Mesenchymal stem cell (in vitro differentiated cells and primary cell): ENCODE measurements around the gene C9orf50.

Experiments used
- DNase-seq: peaks from one replicate; pipeline ENCODE4 v3.0.0-alpha.2; 2013
- H2AFZ ChIP-seq: one replicate; pipeline ENCODE4 v1.6.1; 2013; ENCODE audit warnings: low read depth, mild to moderate bottlenecking, control low read depth, inconsistent platforms, low read length, moderate library complexity
- H2AK5ac ChIP-seq: 2 replicates; pipeline ENCODE4 v1.6.1; 2013; ENCODE audit warnings: low read length, moderate library complexity, mild to moderate bottlenecking, inconsistent platforms; ENCODE audit not compliant: severe bottlenecking
- H2BK120ac ChIP-seq: one replicate; pipeline ENCODE4 v1.6.1; 2013; ENCODE audit warnings: low read depth, mild to moderate bottlenecking, inconsistent platforms, low read length, moderate library complexity
- H2BK12ac ChIP-seq, 2 experiments: one replicate each; pipeline ENCODE4 v1.6.1; 2013; ENCODE audit warnings: inconsistent platforms in 2 of 2, low read length in 2 of 2, mild to moderate bottlenecking in 2 of 2, moderate library complexity in 2 of 2, control low read depth in 1 of 2
- H2BK15ac ChIP-seq: one replicate; pipeline ENCODE4 v1.6.1; 2013; ENCODE audit warnings: mild to moderate bottlenecking, low read depth, inconsistent platforms; ENCODE audit not compliant: poor library complexity, severe bottlenecking
- H2BK5ac ChIP-seq: 2 replicates; pipeline ENCODE4 v1.6.1; 2013; ENCODE audit warnings: low read depth, mild to moderate bottlenecking, low read length, control low read depth, inconsistent platforms; ENCODE audit not compliant: poor library complexity, severe bottlenecking
- H3K14ac ChIP-seq, 2 experiments: one replicate each; pipeline ENCODE4 v1.6.1; 2013; ENCODE audit warnings: inconsistent platforms in 2 of 2, low read length in 2 of 2, control low read depth in 1 of 2, mild to moderate bottlenecking in 1 of 2, moderate library complexity in 1 of 2
- H3K18ac ChIP-seq, 2 experiments: one replicate each; pipeline ENCODE4 v1.6.1; 2013; ENCODE audit warnings: inconsistent platforms in 2 of 2, low read length in 2 of 2, control low read depth in 1 of 2, low read depth in 1 of 2, mild to moderate bottlenecking in 1 of 2
- H3K23ac ChIP-seq, 2 experiments: one replicate each; pipeline ENCODE4 v1.6.1; 2013; ENCODE audit warnings: inconsistent platforms in 2 of 2, low read length in 2 of 2, mild to moderate bottlenecking in 2 of 2, moderate library complexity in 2 of 2, control low read depth in 1 of 2
- H3K27ac ChIP-seq: 2 replicates; pipeline ENCODE4 v1.5.1; 2013; ENCODE audit warnings: mild to moderate bottlenecking, moderate library complexity, low read length, control low read depth, inconsistent platforms; ENCODE audit not compliant: poor library complexity, severe bottlenecking
- H3K27me3 ChIP-seq, 2 experiments: 2 replicates each; pipeline versions ENCODE4 v1.6.1 to v1.7.0; 2013; ENCODE audit warnings: low read length in 2 of 2, mild to moderate bottlenecking in 2 of 2, moderate library complexity in 2 of 2, control low read depth in 1 of 2, inconsistent platforms in 1 of 2; ENCODE audit not compliant: control insufficient read depth in 1 of 2, insufficient read depth in 1 of 2
- H3K36me3 ChIP-seq, 2 experiments: 2 replicates each; pipeline versions ENCODE4 v1.6.1 to v1.7.0; 2013; ENCODE audit warnings: low read length in 2 of 2, control low read depth in 1 of 2, inconsistent platforms in 1 of 2, low read depth in 1 of 2, mild to moderate bottlenecking in 1 of 2; ENCODE audit not compliant: insufficient read depth in 2 of 2, control insufficient read depth in 1 of 2
- H3K4ac ChIP-seq, 2 experiments: one replicate each; pipeline ENCODE4 v1.6.1; 2013; ENCODE audit warnings: inconsistent platforms in 2 of 2, low read length in 2 of 2, mild to moderate bottlenecking in 2 of 2, moderate library complexity in 2 of 2, control low read depth in 1 of 2, low read depth in 1 of 2
- H3K4me1 ChIP-seq: 2 replicates; pipeline ENCODE4 v1.6.1; 2013; ENCODE audit warnings: low read depth, low read length, control low read depth; ENCODE audit not compliant: control insufficient read depth, insufficient read depth
- H3K4me2 ChIP-seq: 2 replicates; pipeline ENCODE4 v1.6.1; 2013; ENCODE audit warnings: low read length, mild to moderate bottlenecking, inconsistent platforms; ENCODE audit not compliant: poor library complexity, severe bottlenecking
- H3K4me3 ChIP-seq, 2 experiments: 2 replicates each; pipeline versions ENCODE4 v1.5.1 to v1.7.0; 2013; ENCODE audit warnings: low read length in 2 of 2, mild to moderate bottlenecking in 2 of 2, control low read depth in 1 of 2, low read depth in 1 of 2; ENCODE audit not compliant: insufficient read depth in 1 of 2
- H3K79me1 ChIP-seq: replicated peaks from 2 replicates; pipeline ENCODE4 v1.6.1; 2013; ENCODE audit warnings: mild to moderate bottlenecking, control low read depth, low read length, inconsistent platforms; ENCODE audit not compliant: poor library complexity, severe bottlenecking
- H3K9ac ChIP-seq: 2 replicates; pipeline ENCODE4 v1.7.0; 2013; ENCODE audit warnings: mild to moderate bottlenecking, low read length, moderate library complexity
- H3K9me3 ChIP-seq: 2 replicates; pipeline ENCODE4 v1.7.0; 2013; ENCODE audit warnings: mild to moderate bottlenecking, low read length; ENCODE audit not compliant: control insufficient read depth
- H4K8ac ChIP-seq: one replicate; pipeline ENCODE4 v1.6.1; 2013; ENCODE audit warnings: inconsistent platforms, mild to moderate bottlenecking, low read length, moderate library complexity
- H4K91ac ChIP-seq: one replicate; pipeline ENCODE4 v1.6.1; 2013; ENCODE audit warnings: mild to moderate bottlenecking, low read length, inconsistent platforms
- WGBS: methylation state at CpG from one replicate; pipeline ENCODE4 v1.1.7; 2013; ENCODE audit warnings: mixed read lengths; 5-methylcytosine and 5-hydroxymethylcytosine counted together

Gene C9orf50

GRCh38 chr9:129650680-129651235 lies 29.9 kb upstream of the C9orf50 start:
- Histone ChIP-seq H4K91ac (no peak overlapping the region), H3K23ac (no peak overlapping the region), H3K9ac (no peak overlapping the region), H2AFZ (no peak overlapping the region), H3K27ac (no peak overlapping the region), H3K36me3 (no peaks in the 10 kb centered on the region), H4K8ac (no peak overlapping the region), H2BK15ac (no peak overlapping the region), H3K4me3 (no peak overlapping the region), H2BK5ac (no peak overlapping the region), H3K4ac (no peak overlapping the region), H2BK12ac (peak overlapping the region in 1 of 2 experiments; percentile 45), H2BK120ac (no peak overlapping the region), H3K4me2 (no peak overlapping the region), H3K79me1 (no peaks in the 10 kb centered on the region), H3K14ac (no peak overlapping the region), H3K18ac (peak overlapping the region in 1 of 2 experiments; percentile 22), H3K27me3 (peaks cover 0 to 35% of the 10 kb centered on the region in 2 experiments), H3K4me1 (peaks cover 30% of the 10 kb centered on the region), H3K9me3 (no peaks in the 10 kb centered on the region), H2AK5ac (no peak overlapping the region)
- DNase-seq, result peak; percentile 39
- 93% methylated on average over 10 of the region's 10 CpGs for WGBS

GRCh38 chr9:129649726-129650679 lies 29.1 kb upstream of the C9orf50 start:
- H3K27ac ChIP-seq, result no peak overlapping the region
- peak overlapping the region in 1 of 2 experiments; percentile 11 for H3K4ac ChIP-seq
- H3K14ac ChIP-seq, result no peak overlapping the region
- H2BK12ac ChIP-seq, result no peak overlapping the region
- no peak overlapping the region for H2BK120ac ChIP-seq
- no peak overlapping the region for H3K18ac ChIP-seq
- H2BK15ac ChIP-seq, result no peak overlapping the region
- H3K4me2 ChIP-seq, result no peak overlapping the region
- H3K79me1 ChIP-seq, result no peaks in the 10 kb centered on the region
- H3K23ac ChIP-seq, result no peak overlapping the region
- peaks cover 23% of the 10 kb centered on the region for H3K4me1 ChIP-seq
- H4K8ac ChIP-seq, result no peak overlapping the region
- no peaks in the 10 kb centered on the region for H3K9me3 ChIP-seq
- H2BK5ac ChIP-seq, result no peak overlapping the region
- DNase-seq, result no peak
- H2AFZ ChIP-seq, result no peak overlapping the region
- H4K91ac ChIP-seq, result no peak overlapping the region
- H2AK5ac ChIP-seq, result no peak overlapping the region
- H3K36me3 ChIP-seq, result no peaks in the 10 kb centered on the region
- no peak overlapping the region for H3K4me3 ChIP-seq
- H3K9ac ChIP-seq, result peak overlapping the region; percentile 24
- WGBS, result 84% methylated on average over 19 of the region's 20 CpGs
- H3K27me3 ChIP-seq, result peaks cover 0 to 28% of the 10 kb centered on the region in 2 experiments

- no peak overlapping the region for H2BK5ac ChIP-seq
- no peak overlapping the region for H3K27ac ChIP-seq
- H3K4me2 ChIP-seq, result no peak overlapping the region
- peak overlapping the region; percentile 22 for H4K91ac ChIP-seq
- H2BK120ac ChIP-seq, result peak overlapping the region; percentile 62
- no peaks in the 10 kb centered on the region for H3K79me1 ChIP-seq
- no peak for DNase-seq
- peak overlapping the region; percentile 29 for H4K8ac ChIP-seq
- peak overlapping the region; percentile 15 to 24 for H2BK12ac ChIP-seq
- no peak overlapping the region for H3K4me3 ChIP-seq
- H3K9ac ChIP-seq, result no peak overlapping the region
- no peaks in the 10 kb centered on the region for H3K9me3 ChIP-seq
- H3K36me3 ChIP-seq, result no peaks in the 10 kb centered on the region
- peaks cover 15% of the 10 kb centered on the region for H3K4me1 ChIP-seq
- no peak overlapping the region for H3K23ac ChIP-seq
- H3K18ac ChIP-seq, result peak overlapping the region in 1 of 2 experiments; percentile 18
- peaks cover 0 to 15% of the 10 kb centered on the region in 2 experiments for H3K27me3 ChIP-seq
- no peak overlapping the region for H3K14ac ChIP-seq
- no peak overlapping the region for H2AK5ac ChIP-seq
- no peak overlapping the region for H3K4ac ChIP-seq
- H2AFZ ChIP-seq, result no peak overlapping the region
- 79% methylated on average over 8 of the region's 10 CpGs for WGBS
- H2BK15ac ChIP-seq, result no peak overlapping the region
These were observed 27.8 kb upstream of the C9orf50 start for GRCh38 chr9:129648764-129649115.

GRCh38 chr9:129648092-129648763 lies 27.3 kb upstream of the C9orf50 start:
- Histone ChIP-seq H3K14ac (peak overlapping the region in 1 of 2 experiments; percentile 73), H3K27me3 (peaks cover 0 to 15% of the 10 kb centered on the region in 2 experiments), H3K23ac (peak overlapping the region in 1 of 2 experiments; percentile 23), H3K27ac (no peak overlapping the region), H2AK5ac (peak overlapping the region; percentile 31), H3K9ac (no peak overlapping the region), H4K91ac (peak overlapping the region; percentile 72), H3K4me3 (no peak overlapping the region), H3K4ac (peak overlapping the region; percentile 6 to 84), H2BK15ac (no peak overlapping the region), H3K4me2 (no peak overlapping the region), H3K79me1 (no peaks in the 10 kb centered on the region), H3K9me3 (no peaks in the 10 kb centered on the region), H2BK5ac (no peak overlapping the region), H4K8ac (peak overlapping the region; percentile 29), H3K18ac (peak overlapping the region; percentile 24 to 84), H2BK12ac (peak overlapping the region; percentile 65 to 88), H2AFZ (no peak overlapping the region), H3K36me3 (no peaks in the 10 kb centered on the region), H2BK120ac (peak overlapping the region; percentile 62), H3K4me1 (peaks cover 12% of the 10 kb centered on the region)
- WGBS, result 53% methylated on average over 14 of the region's 16 CpGs
- DNase-seq, result peak; percentile 35
